ENCODE results near the gene IFT25. TPM values are rescaled to one million over a fixed set of nuclear protein-coding genes. Genes with fewer than 3 reads are reported as not detected.

The IFT25 gene
- total and polyA plus RNA-seq, 2 donors (not counting 1 experiment from before 2014, with no cell fraction given), result 18.2 to 45.7 TPM

GRCh38 chr1:53938136-53938830, 7.2 kb downstream of the IFT25 start:
- no peaks in the 10 kb centered on the region for H3K27me3 ChIP-seq (replicated peaks in 1 of 4; ENCODE audit: control extremely low read depth in 1 of 4, control insufficient read depth in 3 of 4, insufficient read depth in 4 of 4, low read length in 3 of 4)
- no peak for DNase-seq
- peaks cover 13% of the 10 kb centered on the region for H3K79me2 ChIP-seq (ENCODE audit: control insufficient read depth, insufficient read depth, low read length)
- H3K4me1 Mint-ChIP-seq, result peaks cover 8% of the 10 kb centered on the region
- H3K4me2 ChIP-seq (replicated peaks; ENCODE audit: low read depth, low read length, poor library complexity, severe bottlenecking), result no peak overlapping the region
- no peak overlapping the region for H2AFZ ChIP-seq (ENCODE audit: insufficient read depth, low read depth, low read length, poor library complexity, severe bottlenecking)
- no peak overlapping the region for H3K4me3 Mint-ChIP-seq
- no peaks in the 10 kb centered on the region for H3K4me1 ChIP-seq (ENCODE audit: control insufficient read depth in 2 of 2, insufficient read depth in 2 of 2, low read length in 2 of 2)
- no peaks in the 10 kb centered on the region for H3K27me3 Mint-ChIP-seq
- no peak for TF ChIP-seq CTCF (IDR thresholded peaks at IDR 0.05)
- TF ChIP-seq EZH2 (IDR thresholded peaks at IDR 0.05; ENCODE audit: borderline replicate concordance, insufficient read depth, low read depth, low read length, poor library complexity, severe bottlenecking), result no peak
- CTCF ChIA-PET, result no interaction called here
- H3K36me3 ChIP-seq (replicated peaks in 1 of 2; ENCODE audit: control extremely low read depth in 1 of 2, control insufficient read depth in 1 of 2, extremely low read depth in 1 of 2, insufficient read depth in 2 of 2, low read length in 1 of 2), result peaks cover 3 to 13% of the 10 kb centered on the region in 2 experiments
- peaks cover 3 to 7% (median 7%) of the 10 kb centered on the region in 3 donors for H3K9me3 ChIP-seq (ENCODE audit: control extremely low read depth in 1 of 3, control insufficient read depth in 2 of 3, insufficient read depth in 1 of 3, low read length in 2 of 3)
- no peaks in the 10 kb centered on the region for H3K9me3 Mint-ChIP-seq (ENCODE audit: insufficient read depth)
- no peak for ATAC-seq (ENCODE audit: low read depth)
- POLR2A ChIA-PET, result no interaction called here
- H3K4me3 ChIP-seq (ENCODE audit: control extremely low read depth in 1 of 5, extremely low read depth in 1 of 5, insufficient read depth in 1 of 5, low read depth in 2 of 5, low read length in 4 of 5), result no peak overlapping the region
- no peaks in the 10 kb centered on the region for H4K20me1 ChIP-seq (ENCODE audit: control insufficient read depth, insufficient read depth, low read length, poor library complexity, severe bottlenecking)
- H3K27ac Mint-ChIP-seq, result no peak overlapping the region
- H3K27ac ChIP-seq (ENCODE audit: low read length in 2 of 2), result no peak overlapping the region
- no CpG with 5 or more reads among the region's 4 CpGs for WGBS (ENCODE audit: insufficient coverage)
- H3K9ac ChIP-seq (ENCODE audit: low read length), result no peak overlapping the region
- intact Hi-C loops (cut with micrococcal nuclease), result no loop called here

GRCh38 chr1:53936430-53936829, 9.1 kb downstream of the IFT25 start:
- no peak overlapping the region for H3K27ac Mint-ChIP-seq
- Histone ChIP-seq H4K20me1 (ENCODE audit: control insufficient read depth, insufficient read depth, low read length, poor library complexity, severe bottlenecking) (no peaks in the 10 kb centered on the region), H3K4me2 (replicated peaks; ENCODE audit: low read depth, low read length, poor library complexity, severe bottlenecking) (no peak overlapping the region), H3K36me3 (replicated peaks in 1 of 2; ENCODE audit: control extremely low read depth in 1 of 2, control insufficient read depth in 1 of 2, extremely low read depth in 1 of 2, insufficient read depth in 2 of 2, low read length in 1 of 2) (peaks cover 3 to 13% of the 10 kb centered on the region in 2 experiments), H3K9me3 (ENCODE audit: control extremely low read depth in 1 of 3, control insufficient read depth in 2 of 3, insufficient read depth in 1 of 3, low read length in 2 of 3) (peaks cover 3 to 17% (median 7%) of the 10 kb centered on the region in 3 donors), H3K4me1 (ENCODE audit: control insufficient read depth in 2 of 2, insufficient read depth in 2 of 2, low read length in 2 of 2) (no peaks in the 10 kb centered on the region), H3K79me2 (ENCODE audit: control insufficient read depth, insufficient read depth, low read length) (no peaks in the 10 kb centered on the region), H3K9ac (ENCODE audit: low read length) (no peak overlapping the region), H3K27ac (ENCODE audit: low read length in 2 of 2) (no peak overlapping the region), H2AFZ (ENCODE audit: insufficient read depth, low read depth, low read length, poor library complexity, severe bottlenecking) (no peak overlapping the region), H3K27me3 (replicated peaks in 1 of 4; ENCODE audit: control extremely low read depth in 1 of 4, control insufficient read depth in 3 of 4, insufficient read depth in 4 of 4, low read length in 3 of 4) (no peaks in the 10 kb centered on the region), H3K4me3 (ENCODE audit: control extremely low read depth in 1 of 5, extremely low read depth in 1 of 5, insufficient read depth in 1 of 5, low read depth in 2 of 5, low read length in 4 of 5) (no peak overlapping the region)
- intact Hi-C loops (cut with micrococcal nuclease), result no loop called here
- no peaks in the 10 kb centered on the region for H3K9me3 Mint-ChIP-seq (ENCODE audit: insufficient read depth)
- ChIA-PET CTCF (no interaction called here), POLR2A (no interaction called here)
- H3K4me3 Mint-ChIP-seq, result no peak overlapping the region
- no peak for ATAC-seq (ENCODE audit: low read depth)
- no CpG with 5 or more reads among the region's 1 CpG for WGBS (ENCODE audit: insufficient coverage)
- H3K27me3 Mint-ChIP-seq, result no peaks in the 10 kb centered on the region
- DNase-seq, result no peak
- no peak for TF ChIP-seq EZH2 (IDR thresholded peaks at IDR 0.05; ENCODE audit: borderline replicate concordance, insufficient read depth, low read depth, low read length, poor library complexity, severe bottlenecking)
- no peak for TF ChIP-seq CTCF (IDR thresholded peaks at IDR 0.05)
- peaks cover 4% of the 10 kb centered on the region for H3K4me1 Mint-ChIP-seq
